ENCODE data around the gene C5orf47. TPM values are rescaled to one million over a fixed set of nuclear protein-coding genes. Genes with fewer than 3 reads are reported as not detected.

The C5orf47 gene
- total RNA-seq, 1 experiment from 2014 or later, result not detected

DNA sequence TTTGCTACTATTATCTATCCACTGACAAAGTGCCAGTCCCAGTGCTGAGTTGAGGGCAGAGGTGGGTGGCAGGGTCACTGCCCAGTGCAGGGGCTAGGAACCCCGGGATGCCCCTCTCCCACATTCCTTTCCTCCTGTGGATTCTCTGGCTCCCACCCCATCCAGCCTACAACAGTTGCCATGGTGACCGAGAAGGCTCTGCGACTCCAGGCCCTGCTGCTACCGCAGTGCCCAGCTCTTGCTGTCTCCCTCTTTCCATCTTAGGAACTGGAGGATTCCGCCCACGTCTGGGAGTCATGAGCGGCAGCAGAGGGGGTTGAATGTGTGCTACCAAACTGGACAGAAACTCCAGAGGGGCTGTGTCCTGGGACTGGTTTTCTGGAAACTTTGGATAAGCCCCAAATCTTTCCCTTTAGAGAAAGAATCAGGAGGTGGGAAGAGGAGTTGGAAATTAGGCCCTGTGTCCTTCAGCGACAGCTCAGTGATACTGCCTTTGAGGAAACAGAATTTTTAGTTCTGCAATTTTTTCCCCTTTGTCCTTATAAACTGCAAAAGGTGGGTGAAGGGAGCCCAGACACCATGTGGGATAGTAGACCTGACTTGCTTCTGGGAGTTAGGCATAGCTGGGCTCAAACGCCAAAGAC is 20.7 kb upstream of the C5orf47 start:
- no peak for ATAC-seq
- H3K9ac ChIP-seq (ENCODE audit: low read length), result no peak overlapping the region
- TF ChIP-seq SP1 (IDR thresholded peaks at IDR 0.05; ENCODE audit: low read depth) (no peak), CBX3 (IDR thresholded peaks at IDR 0.05; ENCODE audit: low read depth) (no peak), POLR2A (IDR thresholded peaks at IDR 0.05; ENCODE audit: borderline replicate concordance, extremely low read depth, insufficient read depth, insufficient read length) (no peak), YY1 (IDR thresholded peaks at IDR 0.05; ENCODE audit: extremely low read depth, insufficient replicate concordance, low read depth, low read length) (no peak), SIN3A (IDR thresholded peaks at IDR 0.05; ENCODE audit: low read depth) (no peak), RAD21 (IDR thresholded peaks at IDR 0.05; ENCODE audit: low read depth) (no peak), FOSL1 (IDR thresholded peaks at IDR 0.05; ENCODE audit: low read depth) (no peak), POLR2AphosphoS5 (IDR thresholded peaks at IDR 0.05; ENCODE audit: low read depth, low read length) (no peak), ZFX (IDR thresholded peaks at IDR 0.05) (no peak), EZH2 (IDR thresholded peaks at IDR 0.05) (no peak), EGR1 (IDR thresholded peaks at IDR 0.05; ENCODE audit: low read depth) (no peak)
- TF ChIP-seq, protein P1, sequence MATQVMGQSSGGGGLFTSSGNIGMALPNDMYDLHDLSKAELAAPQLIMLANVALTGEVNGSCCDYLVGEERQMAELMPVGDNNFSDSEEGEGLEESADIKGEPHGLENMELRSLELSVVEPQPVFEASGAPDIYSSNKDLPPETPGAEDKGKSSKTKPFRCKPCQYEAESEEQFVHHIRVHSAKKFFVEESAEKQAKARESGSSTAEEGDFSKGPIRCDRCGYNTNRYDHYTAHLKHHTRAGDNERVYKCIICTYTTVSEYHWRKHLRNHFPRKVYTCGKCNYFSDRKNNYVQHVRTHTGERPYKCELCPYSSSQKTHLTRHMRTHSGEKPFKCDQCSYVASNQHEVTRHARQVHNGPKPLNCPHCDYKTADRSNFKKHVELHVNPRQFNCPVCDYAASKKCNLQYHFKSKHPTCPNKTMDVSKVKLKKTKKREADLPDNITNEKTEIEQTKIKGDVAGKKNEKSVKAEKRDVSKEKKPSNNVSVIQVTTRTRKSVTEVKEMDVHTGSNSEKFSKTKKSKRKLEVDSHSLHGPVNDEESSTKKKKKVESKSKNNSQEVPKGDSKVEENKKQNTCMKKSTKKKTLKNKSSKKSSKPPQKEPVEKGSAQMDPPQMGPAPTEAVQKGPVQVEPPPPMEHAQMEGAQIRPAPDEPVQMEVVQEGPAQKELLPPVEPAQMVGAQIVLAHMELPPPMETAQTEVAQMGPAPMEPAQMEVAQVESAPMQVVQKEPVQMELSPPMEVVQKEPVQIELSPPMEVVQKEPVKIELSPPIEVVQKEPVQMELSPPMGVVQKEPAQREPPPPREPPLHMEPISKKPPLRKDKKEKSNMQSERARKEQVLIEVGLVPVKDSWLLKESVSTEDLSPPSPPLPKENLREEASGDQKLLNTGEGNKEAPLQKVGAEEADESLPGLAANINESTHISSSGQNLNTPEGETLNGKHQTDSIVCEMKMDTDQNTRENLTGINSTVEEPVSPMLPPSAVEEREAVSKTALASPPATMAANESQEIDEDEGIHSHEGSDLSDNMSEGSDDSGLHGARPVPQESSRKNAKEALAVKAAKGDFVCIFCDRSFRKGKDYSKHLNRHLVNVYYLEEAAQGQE (IDR thresholded peaks at IDR 0.05; ENCODE audit: low read depth), result no peak
- TF ChIP-seq, protein P2, sequence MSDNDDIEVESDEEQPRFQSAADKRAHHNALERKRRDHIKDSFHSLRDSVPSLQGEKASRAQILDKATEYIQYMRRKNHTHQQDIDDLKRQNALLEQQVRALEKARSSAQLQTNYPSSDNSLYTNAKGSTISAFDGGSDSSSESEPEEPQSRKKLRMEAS (IDR thresholded peaks at IDR 0.05), result no peak
- no peaks in the 10 kb centered on the region for H3K27me3 ChIP-seq (ENCODE audit: insufficient read depth, low read length)
- H3K9me2 ChIP-seq (ENCODE audit: insufficient read depth), result no peaks in the 10 kb centered on the region
- CTCF ChIA-PET, result no interaction called here
- intact Hi-C loops (cut with micrococcal nuclease), result no loop called here
- H3K4me3 ChIP-seq (replicated peaks in 1 of 2; ENCODE audit: low read depth in 1 of 2, low read length in 2 of 2), result no peak overlapping the region
- H3K9me3 ChIP-seq (ENCODE audit: control insufficient read depth in 1 of 2, insufficient read depth in 1 of 2, low read depth in 1 of 2, low read length in 2 of 2), result no peaks in the 10 kb centered on the region
- BruUV-seq (replicated peaks), result no TSS peak
- RAD21 ChIA-PET (ENCODE audit: low non-redundant PET in 1 of 2, low total read pairs in 2 of 2, uncharacterized antibody in 2 of 2, unreplicated experiment in 2 of 2), result no interaction called here
- H3K4me1 ChIP-seq (ENCODE audit: control insufficient read depth in 1 of 2, insufficient read depth in 2 of 2, low read length in 2 of 2), result peaks cover 0 to 3% of the 10 kb centered on the region in 2 experiments; a peak in 1 of 4 replicates
- DNase-seq (ENCODE audit: low read depth, low spot score), result no peak
- H2AFZ ChIP-seq (ENCODE audit: low read depth, low read length, poor library complexity, severe bottlenecking), result no peak overlapping the region
- H3K79me2 ChIP-seq (ENCODE audit: insufficient read depth, low read length), result no peaks in the 10 kb centered on the region
- H4K20me1 ChIP-seq (ENCODE audit: insufficient read depth), result no peaks in the 10 kb centered on the region
- POLR2A ChIA-PET, result no interaction called here
- no peaks in the 10 kb centered on the region for H3K36me3 ChIP-seq (ENCODE audit: control insufficient read depth in 1 of 2, insufficient read depth in 2 of 2, low read length in 2 of 2)
- H3K27ac ChIP-seq (ENCODE audit: low read depth, low read length), result no peak overlapping the region
- no peak overlapping the region for H3K4me2 ChIP-seq (ENCODE audit: low read length)

Measured in HCT116 (cell line).